ENCODE measurements around the gene OR8D2. TPM values are rescaled to one million over a fixed set of nuclear protein-coding genes. Genes with fewer than 3 reads are reported as not detected.
"Not testable (repeated sequence)": the region's sequence is repeated elsewhere in the genome, so short reads cannot be mapped to it uniquely, and the experiment has no call there.

Gene OR8D2
- polyA plus RNA-seq, 3 donors = not detected

DNA sequence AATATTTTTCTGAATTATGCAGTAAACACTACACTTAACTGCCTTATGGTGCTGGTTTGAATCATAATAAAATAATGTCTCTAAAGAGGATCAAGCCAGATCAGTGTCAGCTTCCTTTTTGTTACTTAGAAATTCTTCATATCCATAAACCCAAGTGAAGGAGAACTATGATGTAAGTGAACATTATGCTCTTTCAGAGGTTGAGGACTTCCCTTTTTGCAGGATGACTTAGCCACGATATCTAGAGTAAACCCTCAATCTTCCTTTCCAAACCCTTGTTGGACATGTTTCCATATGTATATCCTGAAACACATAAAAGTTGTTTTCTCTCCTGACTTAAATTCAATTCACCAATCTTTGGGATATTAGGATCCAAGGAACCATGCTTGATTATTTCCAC is 25.3 kb downstream of the OR8D2 start:
- DNase-seq = no peak

DNA sequence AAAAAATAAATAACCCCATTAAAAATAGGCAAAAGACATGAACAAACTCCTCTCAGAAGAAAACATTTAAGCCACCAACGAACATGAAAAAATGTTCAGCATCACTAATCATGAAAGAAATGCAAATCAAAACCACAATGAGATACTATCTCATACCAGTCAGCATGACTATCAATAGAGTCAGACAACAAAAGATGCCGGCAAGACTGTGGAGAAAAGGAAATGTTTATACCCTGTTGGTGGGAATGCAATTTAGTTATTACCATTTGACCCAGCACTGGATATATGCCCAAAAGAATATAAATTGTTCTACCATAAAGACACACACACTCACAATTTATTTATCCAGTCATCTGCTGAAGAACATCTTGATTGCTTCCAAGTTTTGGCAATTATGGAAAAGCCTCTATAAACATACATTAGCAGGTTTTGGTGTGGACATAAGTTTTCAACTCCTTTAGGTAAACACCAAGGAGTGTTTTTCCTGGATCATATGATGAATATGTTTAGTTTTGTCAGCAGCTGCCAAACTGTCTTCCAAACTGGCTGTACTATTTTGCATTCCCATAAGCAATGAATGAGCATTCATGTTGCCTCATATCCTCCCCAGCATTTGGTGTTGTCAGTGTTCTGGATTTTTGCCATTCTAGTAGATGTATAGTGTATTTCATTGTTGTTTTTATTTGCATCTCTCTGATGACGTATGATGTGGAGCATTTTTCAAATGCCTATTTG is 34.2 kb downstream of the OR8D2 start:
- DNase-seq = no peak

GRCh38 chr11:124278261-124278660 is 41.7 kb downstream of the OR8D2 start:
- no peak for DNase-seq

GRCh38 chr11:124277804-124278203 is 42.2 kb downstream of the OR8D2 start:
- DNase-seq = no peak

DNA sequence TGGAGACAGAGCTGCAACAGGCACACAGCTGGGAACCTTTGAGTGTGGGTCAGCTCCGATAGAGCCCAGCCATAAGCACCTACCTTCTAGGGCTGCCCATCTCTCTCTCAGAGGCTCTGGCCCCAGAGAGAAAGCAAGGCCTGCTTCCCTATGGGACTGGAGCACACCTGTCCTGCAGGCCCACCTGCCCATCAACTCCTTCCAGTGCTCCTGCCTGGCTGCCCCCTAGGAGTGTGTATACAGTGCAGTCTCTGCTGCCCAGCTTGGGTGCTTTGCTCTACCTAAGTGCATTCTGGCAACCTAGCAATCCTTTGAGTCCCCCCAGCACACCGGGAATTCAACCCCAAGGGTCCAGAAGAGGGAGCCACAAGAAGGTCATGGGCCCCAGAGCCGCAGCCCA is 42.8 kb downstream of the OR8D2 start:
- DNase-seq = no peak

GRCh38 chr11:124276081-124276480 is 43.9 kb downstream of the OR8D2 start:
- no peak for DNase-seq

- DNase-seq = no peak
Observed at GRCh38 chr11:124274000-124274399, 46.0 kb downstream of the OR8D2 start.

GRCh38 chr11:124270886-124271285 is 49.1 kb downstream of the OR8D2 start:
- DNase-seq = not testable (repeated sequence)

Other genes with a start within 250 kb of the OR8D2 start
- gene VWA5A, start 204.7 kb downstream of the OR8D2 start, polyA plus RNA-seq (ENCODE audit: insufficient read length in 3 of 3) = 10 to 100 TPM; 11.9 to 15.6 (median 12.6) TPM
- gene OR10D3, start 136.9 kb downstream of the OR8D2 start, polyA plus RNA-seq (ENCODE audit: insufficient read length in 3 of 3) = not detected
- not detected for gene OR8G1, start 79.1 kb downstream of the OR8D2 start, polyA plus RNA-seq (ENCODE audit: insufficient read length in 3 of 3)
- not detected for gene OR8G5, start 63.8 kb downstream of the OR8D2 start, polyA plus RNA-seq (ENCODE audit: insufficient read length in 3 of 3)
- gene OR8D1, start 6.2 kb downstream of the OR8D2 start, polyA plus RNA-seq (ENCODE audit: insufficient read length in 3 of 3) = not detected
- gene OR8B2, start 64.3 kb upstream of the OR8D2 start, polyA plus RNA-seq (ENCODE audit: insufficient read length in 3 of 3) = not detected
- not detected for gene OR8B3, start 78.8 kb upstream of the OR8D2 start, polyA plus RNA-seq (ENCODE audit: insufficient read length in 3 of 3)
- gene OR8B4, start 104.7 kb upstream of the OR8D2 start, polyA plus RNA-seq (ENCODE audit: insufficient read length in 3 of 3) = not detected
- not detected for gene OR8B8, start 125.5 kb upstream of the OR8D2 start, polyA plus RNA-seq (ENCODE audit: insufficient read length in 3 of 3)
- not detected for gene OR8B12, start 223.5 kb upstream of the OR8D2 start, polyA plus RNA-seq (ENCODE audit: insufficient read length in 3 of 3)
- under 1 TPM in 1 of 3 donors, not detected in 2; 0.04 TPM for gene OR8A1, start 249.8 kb upstream of the OR8D2 start, polyA plus RNA-seq (ENCODE audit: insufficient read length in 3 of 3)